ENCODE data around the gene SLC22A17.

DNA sequence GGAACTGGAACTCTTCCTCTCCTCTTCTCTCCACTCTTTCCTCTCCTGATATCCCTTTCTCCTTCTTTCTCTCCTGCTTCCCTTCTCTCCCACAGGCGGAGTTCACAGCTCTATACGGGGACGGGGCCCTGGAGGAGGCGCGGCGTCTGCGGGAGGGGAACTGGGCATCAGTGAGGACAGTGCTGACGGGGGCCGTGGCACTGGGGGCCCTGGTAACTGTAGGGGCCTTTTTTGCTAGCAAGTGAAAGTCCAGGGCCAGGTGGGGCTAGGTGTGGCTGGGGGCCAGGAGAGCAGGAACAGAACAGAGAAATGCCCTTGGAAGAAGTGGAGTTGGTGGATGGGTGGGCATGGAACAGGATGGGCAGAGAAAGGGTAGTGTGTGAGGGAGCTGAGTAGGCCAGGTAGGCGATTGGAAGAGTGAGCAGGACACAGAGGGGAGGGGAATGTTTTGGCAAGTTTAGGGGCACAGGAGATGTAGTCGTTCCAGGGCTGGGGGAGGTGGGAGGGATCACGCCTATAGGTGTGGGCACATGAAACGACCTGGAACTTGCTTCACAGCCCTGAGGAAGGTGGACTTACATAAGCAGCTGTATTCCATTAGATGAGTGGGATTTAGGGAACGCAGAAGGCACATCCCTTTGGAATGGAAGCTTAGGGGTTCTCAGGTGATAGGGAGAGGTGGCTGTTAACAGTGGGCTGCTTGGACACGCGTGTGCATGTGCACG is 43.8 kb downstream of the SLC22A17 start:
- TF ChIP-seq SMC3 (conservative IDR thresholded peaks at IDR 0.05; ENCODE audit: poor library complexity) (no peak), EZH2 (IDR thresholded peaks at IDR 0.05; ENCODE audit: borderline replicate concordance, insufficient read depth, low read length, poor library complexity, severe bottlenecking) (no peak)
- TF ChIP-seq, protein P1, sequence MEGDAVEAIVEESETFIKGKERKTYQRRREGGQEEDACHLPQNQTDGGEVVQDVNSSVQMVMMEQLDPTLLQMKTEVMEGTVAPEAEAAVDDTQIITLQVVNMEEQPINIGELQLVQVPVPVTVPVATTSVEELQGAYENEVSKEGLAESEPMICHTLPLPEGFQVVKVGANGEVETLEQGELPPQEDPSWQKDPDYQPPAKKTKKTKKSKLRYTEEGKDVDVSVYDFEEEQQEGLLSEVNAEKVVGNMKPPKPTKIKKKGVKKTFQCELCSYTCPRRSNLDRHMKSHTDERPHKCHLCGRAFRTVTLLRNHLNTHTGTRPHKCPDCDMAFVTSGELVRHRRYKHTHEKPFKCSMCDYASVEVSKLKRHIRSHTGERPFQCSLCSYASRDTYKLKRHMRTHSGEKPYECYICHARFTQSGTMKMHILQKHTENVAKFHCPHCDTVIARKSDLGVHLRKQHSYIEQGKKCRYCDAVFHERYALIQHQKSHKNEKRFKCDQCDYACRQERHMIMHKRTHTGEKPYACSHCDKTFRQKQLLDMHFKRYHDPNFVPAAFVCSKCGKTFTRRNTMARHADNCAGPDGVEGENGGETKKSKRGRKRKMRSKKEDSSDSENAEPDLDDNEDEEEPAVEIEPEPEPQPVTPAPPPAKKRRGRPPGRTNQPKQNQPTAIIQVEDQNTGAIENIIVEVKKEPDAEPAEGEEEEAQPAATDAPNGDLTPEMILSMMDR (IDR thresholded peaks at IDR 0.05; ENCODE audit: poor library complexity, severe bottlenecking): no peak
